ENCODE data around the gene ANKRD23. TPM values are rescaled to one million over a fixed set of nuclear protein-coding genes. Genes with fewer than 3 reads are reported as not detected.

Gene ANKRD23
- total RNA-seq, 1 donor = 1.3 TPM

- TF ChIP-seq, protein P1, sequence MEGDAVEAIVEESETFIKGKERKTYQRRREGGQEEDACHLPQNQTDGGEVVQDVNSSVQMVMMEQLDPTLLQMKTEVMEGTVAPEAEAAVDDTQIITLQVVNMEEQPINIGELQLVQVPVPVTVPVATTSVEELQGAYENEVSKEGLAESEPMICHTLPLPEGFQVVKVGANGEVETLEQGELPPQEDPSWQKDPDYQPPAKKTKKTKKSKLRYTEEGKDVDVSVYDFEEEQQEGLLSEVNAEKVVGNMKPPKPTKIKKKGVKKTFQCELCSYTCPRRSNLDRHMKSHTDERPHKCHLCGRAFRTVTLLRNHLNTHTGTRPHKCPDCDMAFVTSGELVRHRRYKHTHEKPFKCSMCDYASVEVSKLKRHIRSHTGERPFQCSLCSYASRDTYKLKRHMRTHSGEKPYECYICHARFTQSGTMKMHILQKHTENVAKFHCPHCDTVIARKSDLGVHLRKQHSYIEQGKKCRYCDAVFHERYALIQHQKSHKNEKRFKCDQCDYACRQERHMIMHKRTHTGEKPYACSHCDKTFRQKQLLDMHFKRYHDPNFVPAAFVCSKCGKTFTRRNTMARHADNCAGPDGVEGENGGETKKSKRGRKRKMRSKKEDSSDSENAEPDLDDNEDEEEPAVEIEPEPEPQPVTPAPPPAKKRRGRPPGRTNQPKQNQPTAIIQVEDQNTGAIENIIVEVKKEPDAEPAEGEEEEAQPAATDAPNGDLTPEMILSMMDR (IDR thresholded peaks at IDR 0.05; ENCODE audit: insufficient read depth, low read depth, low read length) = no peak
- H3K4me3 ChIP-seq (ENCODE audit: low read depth, low read length) = no peak overlapping the region
- DNase-seq (ENCODE audit: low read depth) = no peak
Observed at GRCh38 chr2:96881349-96882195, 37.8 kb upstream of the ANKRD23 start.

GRCh38 chr2:96880891-96881273 lies 37.1 kb upstream of the ANKRD23 start:
- TF ChIP-seq, protein P1 (IDR thresholded peaks at IDR 0.05; ENCODE audit: insufficient read depth, low read depth, low read length) = no peak
- no peak for DNase-seq (ENCODE audit: low read depth)
- no peak overlapping the region for H3K4me3 ChIP-seq (ENCODE audit: low read depth, low read length)

GRCh38 chr2:96879545-96880040 lies 35.8 kb upstream of the ANKRD23 start:
- DNase-seq (ENCODE audit: low read depth) = no peak
- H3K4me3 ChIP-seq (ENCODE audit: low read depth, low read length) = no peak overlapping the region
- TF ChIP-seq, protein P1 (IDR thresholded peaks at IDR 0.05; ENCODE audit: insufficient read depth, low read depth, low read length) = no peak

DNA sequence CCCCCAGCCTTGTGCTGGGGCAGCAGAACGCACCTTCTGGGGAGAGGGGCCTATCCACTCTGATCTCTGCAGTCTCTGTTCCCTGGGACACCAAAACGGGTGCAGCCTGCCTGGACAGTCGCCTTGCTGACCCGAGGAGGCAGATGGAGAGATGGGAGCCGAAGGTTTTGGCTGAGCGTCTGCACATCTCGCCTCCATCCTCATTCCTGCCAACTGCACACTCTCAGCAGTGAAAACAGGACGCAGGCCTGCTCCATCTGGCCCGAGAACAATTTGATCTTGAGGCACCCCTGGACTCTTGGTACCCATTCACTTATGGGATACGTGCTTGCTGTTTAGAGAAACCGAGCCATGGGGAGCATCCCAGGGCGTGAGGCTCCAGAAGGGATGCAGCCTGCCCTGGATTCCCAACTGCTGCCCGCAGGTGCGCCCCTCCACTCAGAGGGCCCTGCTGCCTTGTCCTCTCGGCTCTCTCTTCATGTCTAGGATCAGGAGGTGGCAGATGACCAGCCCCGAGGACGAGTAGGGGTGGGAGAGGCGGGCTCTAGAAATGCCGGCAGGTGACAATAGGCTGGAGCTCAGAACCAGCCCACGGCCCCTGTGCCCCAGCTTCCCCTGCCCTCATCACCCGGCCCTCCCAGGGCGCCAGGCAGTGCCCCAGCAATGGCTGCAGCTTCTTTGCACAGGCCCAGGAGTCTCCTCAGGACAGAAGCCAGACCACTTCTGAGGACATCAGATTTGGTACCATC lies 35.1 kb upstream of the ANKRD23 start:
- no peak for DNase-seq (ENCODE audit: low read depth)
- H3K4me3 ChIP-seq (ENCODE audit: low read depth, low read length) = no peak overlapping the region
- TF ChIP-seq, protein P1 (IDR thresholded peaks at IDR 0.05; ENCODE audit: insufficient read depth, low read depth, low read length) = no peak

DNA sequence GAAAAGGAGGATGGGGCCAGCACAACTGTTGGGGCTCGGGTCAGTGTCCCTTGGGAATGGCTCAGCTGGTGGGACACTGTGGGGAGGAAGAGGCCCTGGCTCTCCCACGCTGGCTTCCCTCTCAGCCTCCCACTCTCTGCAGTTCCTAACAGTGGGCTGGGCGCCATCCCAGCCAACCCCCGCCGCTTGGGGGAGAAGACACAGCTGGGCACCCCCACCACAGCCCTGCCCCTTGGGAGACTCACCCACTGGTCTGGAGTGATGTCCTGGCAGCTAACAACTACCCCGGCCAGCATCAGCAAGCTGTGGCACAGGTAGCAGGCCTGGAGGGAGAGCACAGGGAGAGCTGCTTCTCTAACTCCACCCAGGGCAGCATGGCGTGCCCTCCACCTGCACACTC lies 34.4 kb upstream of the ANKRD23 start:
- no peak overlapping the region for H3K4me3 ChIP-seq (ENCODE audit: low read depth, low read length)
- TF ChIP-seq, protein P1 (IDR thresholded peaks at IDR 0.05; ENCODE audit: insufficient read depth, low read depth, low read length) = no peak
- DNase-seq (ENCODE audit: low read depth) = no peak

DNA sequence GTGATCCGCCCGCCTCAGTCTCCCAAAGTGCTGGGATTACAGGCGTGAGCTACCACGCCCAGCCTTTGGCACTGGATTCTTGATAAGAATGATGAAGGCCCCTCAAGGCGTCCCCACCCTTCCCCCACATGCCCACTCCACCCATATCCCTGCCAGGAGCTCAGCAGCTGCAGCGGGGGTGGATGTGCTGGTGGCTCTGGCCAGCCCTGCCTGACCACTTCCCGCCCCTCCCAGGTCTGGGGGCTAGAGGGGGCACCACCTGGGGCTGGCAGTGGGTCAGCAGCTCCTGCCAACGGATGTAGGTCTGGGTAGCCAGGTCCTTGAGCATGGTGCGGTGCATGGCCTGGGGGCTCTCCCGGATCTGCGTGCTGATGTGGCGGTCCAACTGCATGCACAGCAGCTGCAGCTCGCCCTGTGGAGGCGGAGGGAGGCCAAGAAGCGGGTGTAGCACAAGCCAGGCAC lies 33.8 kb upstream of the ANKRD23 start:
- TF ChIP-seq, protein P1 (IDR thresholded peaks at IDR 0.05; ENCODE audit: insufficient read depth, low read depth, low read length) = no peak
- DNase-seq (ENCODE audit: low read depth) = no peak
- no peak overlapping the region for H3K4me3 ChIP-seq (ENCODE audit: low read depth, low read length)

Data from fibroblast of villous mesenchyme (primary cell).